HG03520 (cell line): ENCODE data around the gene SUCLA2.
A peak's percentile ranks its signal among the peaks of the same experiment; 100 is the strongest.
"Not testable (repeated sequence)": the region's sequence is repeated elsewhere in the genome, so short reads cannot be mapped to it uniquely, and the experiment has no call there.

Experiments
- ATAC-seq: cut with Tn5 transposase; IDR thresholded peaks from one replicate; pipeline ENCODE4 v1.9.1; 2021; ENCODE audit warnings: mild to moderate bottlenecking, moderate library complexity; ENCODE audit not compliant: unreplicated experiment

Gene SUCLA2

DNA sequence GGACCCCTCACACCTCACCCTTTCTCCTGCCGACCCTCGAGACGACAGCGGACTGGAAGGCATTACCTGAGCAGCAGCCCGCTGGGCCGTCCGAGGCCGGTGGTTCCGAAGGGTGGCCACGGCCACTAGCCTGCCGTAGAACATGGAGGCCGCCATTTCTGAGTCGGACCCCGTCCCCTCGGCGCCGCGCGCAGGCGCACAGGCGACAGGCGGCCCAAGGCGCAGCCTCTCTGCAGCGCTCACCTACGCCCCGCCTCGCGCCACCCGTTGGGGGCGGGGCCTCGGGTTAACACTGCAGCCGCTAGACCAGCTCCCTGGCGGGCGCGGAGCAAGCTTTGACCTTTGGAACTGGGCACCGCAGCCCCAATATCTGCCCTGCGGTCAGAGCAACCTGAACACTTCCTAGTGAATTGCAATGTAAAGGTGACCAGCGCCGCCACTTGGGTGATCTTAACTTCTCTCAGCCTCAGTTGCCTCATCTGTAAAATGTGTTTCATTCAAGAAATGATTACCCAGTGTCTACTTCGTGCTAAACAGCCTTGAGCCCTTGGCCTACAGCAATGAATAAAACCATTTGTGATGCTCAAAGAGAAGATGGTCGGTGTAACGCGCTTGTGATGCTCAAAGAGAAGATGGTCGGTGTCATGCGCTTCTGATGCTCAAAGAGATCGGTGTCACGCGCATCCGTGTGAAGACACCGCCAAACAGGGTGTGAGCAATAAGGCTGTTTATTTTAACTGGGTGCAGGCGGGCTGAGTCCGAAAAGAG is at the start of gene SUCLA2:
SUCLA2 (minus strand) TSS at position 160 of the 768 bp plus-strand sequence; CDS start at position 156, 4 bp downstream.
- peak; percentile 98 for ATAC-seq

DNA sequence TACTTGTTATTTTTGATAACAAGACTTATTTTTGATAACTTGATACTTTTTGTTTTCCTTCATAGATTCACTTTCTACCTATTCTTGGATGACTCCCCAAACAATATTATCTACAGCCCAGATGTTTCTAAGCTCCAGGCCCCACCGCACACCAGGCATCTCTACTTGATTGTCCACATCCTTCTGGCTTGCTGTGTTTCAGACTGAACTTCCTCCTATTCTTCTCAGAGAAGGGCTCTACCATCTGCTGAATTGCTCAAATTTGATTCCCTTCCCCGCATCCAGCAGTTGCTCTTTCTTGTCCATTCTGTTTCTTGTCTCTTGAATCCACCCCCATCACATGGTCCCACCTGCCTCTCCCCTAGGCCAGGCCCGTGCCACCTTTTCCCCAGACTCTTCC is 49.5 kb upstream of the SUCLA2 start:
- no peak for ATAC-seq

GRCh38 chr13:48043789-48044503 is 42.9 kb upstream of the SUCLA2 start:
- ATAC-seq, result no peak

GRCh38 chr13:48042894-48043293 is 41.8 kb upstream of the SUCLA2 start:
- no peak for ATAC-seq

GRCh38 chr13:48040896-48041295 is 39.8 kb upstream of the SUCLA2 start:
- ATAC-seq, result no peak

DNA sequence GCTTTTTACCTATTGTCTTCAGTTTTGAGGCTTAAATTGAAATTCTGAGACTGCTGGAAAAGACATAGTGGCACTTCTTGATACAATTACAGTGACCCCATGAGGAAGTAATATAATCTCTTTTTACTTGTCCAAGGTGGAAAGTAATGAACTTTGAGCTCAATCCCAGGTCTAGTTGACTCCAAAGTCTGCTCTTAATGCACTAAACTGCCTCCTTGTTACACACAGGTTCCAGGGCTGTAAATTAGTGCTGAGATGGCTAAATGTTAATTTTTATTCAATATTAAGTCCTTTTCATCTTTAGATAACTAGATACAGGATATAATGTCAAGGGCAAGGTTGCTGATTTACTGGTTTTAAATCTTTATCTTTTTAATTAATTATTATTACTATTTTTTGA is 39.0 kb upstream of the SUCLA2 start:
- no peak for ATAC-seq

DNA sequence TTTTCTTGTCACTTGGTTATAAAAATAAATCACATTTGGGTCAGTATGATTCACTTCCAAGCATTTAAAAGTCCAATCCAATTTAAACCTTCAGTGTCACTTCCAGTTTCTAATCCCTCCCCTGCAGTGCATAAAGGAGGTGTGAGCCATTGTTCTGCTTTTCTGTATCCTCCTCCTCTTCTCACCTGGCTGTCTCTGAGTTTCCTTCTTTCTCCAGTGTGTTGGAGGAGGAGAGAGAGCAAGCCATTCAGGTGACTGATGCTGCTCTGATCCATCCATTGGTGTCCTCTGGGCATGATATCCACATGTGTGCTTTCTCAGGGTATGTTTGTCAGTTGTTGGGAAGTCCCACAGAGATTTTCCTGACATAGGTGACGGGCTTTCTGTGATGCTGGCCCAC is 37.7 kb upstream of the SUCLA2 start:
- ATAC-seq, result no peak

GRCh38 chr13:48037346-48038173 is 36.5 kb upstream of the SUCLA2 start, which contains the start of gene NUDT15:
NUDT15 (plus strand) TSS chr13:48037726; CDS start chr13:48037747, 21 bp downstream.
- peak; percentile 90 for ATAC-seq

- ATAC-seq, result no peak
Measured at GRCh38 chr13:48029859-48030258, 28.8 kb upstream of the SUCLA2 start.

DNA sequence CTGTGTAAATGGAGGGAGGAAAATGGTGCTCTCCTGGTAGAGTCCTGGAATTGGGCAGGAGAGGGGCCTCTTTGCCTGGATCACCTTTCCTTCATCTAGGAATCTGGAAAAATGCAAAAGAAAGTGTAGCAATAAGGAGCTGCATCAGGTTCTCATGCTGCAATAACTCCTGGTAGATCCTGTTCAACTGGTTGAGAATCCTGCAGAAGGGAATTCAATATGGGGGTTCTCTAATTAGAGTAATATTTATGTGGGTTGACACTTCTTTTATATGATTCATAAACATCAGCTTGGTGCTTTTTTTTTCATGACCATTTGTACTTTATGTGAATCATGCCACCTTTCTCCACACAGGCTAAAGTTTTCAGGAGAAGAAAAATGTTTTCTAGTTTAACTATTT is 27.0 kb upstream of the SUCLA2 start:
- ATAC-seq, result no peak

DNA sequence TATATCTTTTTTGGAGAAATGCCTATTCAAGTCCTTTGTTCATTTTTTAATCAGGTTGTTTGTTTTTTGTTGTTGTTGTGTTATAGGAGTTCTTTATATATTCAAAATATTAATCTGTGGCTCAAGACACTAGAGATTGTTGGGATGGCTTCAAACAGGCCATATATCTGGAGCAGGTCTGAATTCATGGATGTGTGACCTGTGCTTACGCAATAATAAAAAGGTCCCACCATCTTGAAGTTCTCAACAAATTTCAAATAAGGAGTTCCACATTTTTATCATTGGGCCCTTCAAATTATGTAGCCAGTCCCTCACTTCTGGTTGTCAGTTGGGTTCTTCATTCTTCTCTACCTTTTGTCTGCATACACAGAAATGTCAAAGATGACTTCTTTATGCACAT is 18.7 kb upstream of the SUCLA2 start:
- no peak for ATAC-seq

- no peak for ATAC-seq
Measured at GRCh38 chr13:48018637-48019036, 17.6 kb upstream of the SUCLA2 start.

GRCh38 chr13:48014359-48014758 is 13.3 kb upstream of the SUCLA2 start:
- no peak for ATAC-seq

GRCh38 chr13:48012668-48013067 is 11.6 kb upstream of the SUCLA2 start:
- ATAC-seq, result no peak

- no peak for ATAC-seq
Measured at GRCh38 chr13:48010698-48011097, 9.6 kb upstream of the SUCLA2 start.

- ATAC-seq, result no peak
Measured at GRCh38 chr13:48009284-48009683, 8.2 kb upstream of the SUCLA2 start.

- no peak for ATAC-seq
Measured at GRCh38 chr13:48006396-48006795, 5.3 kb upstream of the SUCLA2 start.

- ATAC-seq, result no peak
Measured at GRCh38 chr13:48004201-48004600, 3.1 kb upstream of the SUCLA2 start.

- not testable (repeated sequence) for ATAC-seq
Measured at GRCh38 chr13:48001999-48002398, 926 bp upstream of the SUCLA2 start.

- peak; percentile 29 for ATAC-seq
Measured at GRCh38 chr13:48000559-48001113, 437 bp downstream of the SUCLA2 start.

DNA sequence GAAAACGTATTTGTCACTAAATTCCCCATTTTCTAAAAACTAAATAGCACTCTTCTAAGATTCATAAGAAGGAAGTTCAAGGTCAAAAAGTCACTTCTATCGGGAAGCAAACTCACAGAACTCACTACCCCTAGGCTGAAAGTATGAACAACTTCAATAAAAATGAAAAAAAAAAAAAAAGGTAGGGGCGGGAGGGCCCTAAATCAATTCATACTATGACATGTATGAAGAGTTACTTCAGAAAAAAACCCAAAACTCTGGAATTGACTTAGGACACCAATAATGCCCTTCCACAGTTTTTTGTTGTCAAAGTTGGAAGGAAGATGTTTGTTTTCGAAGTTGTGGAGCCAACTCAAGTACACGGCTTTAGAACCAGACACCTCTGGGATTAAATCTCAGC is 1.1 kb downstream of the SUCLA2 start:
- ATAC-seq, result no peak
